ENCODE data around the gene MMP24. TPM values are rescaled to one million over a fixed set of nuclear protein-coding genes. Genes with fewer than 3 reads are reported as not detected.

The MMP24 gene
- total and polyA plus RNA-seq, 2 donors: 0.05 to 0.11 TPM

DNA sequence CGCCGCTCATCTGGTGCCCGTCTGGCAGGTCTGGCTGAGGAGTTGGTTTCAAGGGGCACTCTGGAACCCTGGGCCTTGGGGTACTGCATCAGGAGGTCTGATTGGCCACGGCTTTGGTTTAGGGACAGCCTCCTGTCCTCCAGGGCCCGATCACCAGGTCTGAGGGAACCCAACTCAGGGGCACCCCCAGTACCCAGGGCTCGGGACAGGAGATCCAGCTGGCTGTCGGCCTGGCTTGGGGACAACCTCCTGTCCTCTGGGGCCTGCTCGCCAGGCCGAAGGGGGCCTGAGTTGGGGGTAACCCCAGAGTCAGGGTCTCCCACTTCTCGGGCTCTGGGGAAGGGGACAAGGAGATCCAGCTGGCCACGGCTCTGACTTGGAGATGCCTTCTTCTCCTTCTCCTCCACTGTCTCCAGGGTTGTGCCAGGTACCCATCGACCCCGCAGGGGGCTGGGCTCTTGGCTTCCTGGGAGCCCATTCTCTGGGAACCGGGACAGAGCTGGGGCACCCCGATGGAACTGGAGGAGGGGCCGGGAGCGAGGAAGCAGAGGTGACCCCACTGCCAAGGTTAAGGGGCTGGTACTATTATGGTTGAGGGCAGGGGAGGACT, 60.5 kb downstream of the MMP24 start:
- H3K27me3 ChIP-seq (ENCODE audit: control insufficient read depth in 2 of 2, insufficient read depth in 1 of 2, low read length in 1 of 2): peaks cover 0 to 4% of the 10 kb centered on the region in 2 donors
- DNase-seq (ENCODE audit: low read depth in 6 of 9, low spot score in 9 of 9): no peak
- WGBS: 91% methylated on average over 17 of the region's 17 CpGs
- peaks cover 10 to 14% of the 10 kb centered on the region in 2 donors for H3K4me1 ChIP-seq (ENCODE audit: control insufficient read depth in 2 of 2, insufficient read depth in 2 of 2, low read length in 2 of 2)
- no peak overlapping the region for H3K27ac ChIP-seq (ENCODE audit: low read depth in 1 of 2, low read length in 1 of 2)
- H3K36me3 ChIP-seq (ENCODE audit: control insufficient read depth in 2 of 2, insufficient read depth in 2 of 2, low read length in 1 of 2): no peaks in the 10 kb centered on the region
- peaks cover 0 to 7% of the 10 kb centered on the region in 2 donors for H3K9me3 ChIP-seq (ENCODE audit: control insufficient read depth in 2 of 2, insufficient read depth in 1 of 2, low read length in 1 of 2)
- H3K4me3 ChIP-seq (ENCODE audit: low read length in 2 of 2): no peak overlapping the region

GRCh38 chr20:35287509-35288324, 61.2 kb downstream of the MMP24 start:
- DNase-seq (ENCODE audit: low read depth in 6 of 9, low spot score in 9 of 9): no peak
- no peaks in the 10 kb centered on the region for H3K36me3 ChIP-seq (ENCODE audit: control insufficient read depth in 2 of 2, insufficient read depth in 2 of 2, low read length in 1 of 2)
- 94% methylated on average over 28 of the region's 28 CpGs for WGBS

GRCh38 chr20:35288325-35289060, 62.0 kb downstream of the MMP24 start:
- DNase-seq (ENCODE audit: low read depth in 6 of 9, low spot score in 9 of 9): no peak
- no peaks in the 10 kb centered on the region for H3K36me3 ChIP-seq (ENCODE audit: control insufficient read depth in 2 of 2, insufficient read depth in 2 of 2, low read length in 1 of 2)

More at GRCh38 chr20:35287509-35288324, 61.2 kb downstream of the MMP24 start:
- H3K4me3 ChIP-seq (ENCODE audit: low read length in 2 of 2): no peak overlapping the region
- H3K27me3 ChIP-seq (ENCODE audit: control insufficient read depth in 2 of 2, insufficient read depth in 1 of 2, low read length in 1 of 2): peaks cover 0 to 6% of the 10 kb centered on the region in 2 donors
- H3K4me1 ChIP-seq (ENCODE audit: control insufficient read depth in 2 of 2, insufficient read depth in 2 of 2, low read length in 2 of 2): peaks cover 10 to 14% of the 10 kb centered on the region in 2 donors
- H3K9me3 ChIP-seq (ENCODE audit: control insufficient read depth in 2 of 2, insufficient read depth in 1 of 2, low read length in 1 of 2): peaks cover 0 to 7% of the 10 kb centered on the region in 2 donors
- no peak overlapping the region for H3K27ac ChIP-seq (ENCODE audit: low read depth in 1 of 2, low read length in 1 of 2)

DNA sequence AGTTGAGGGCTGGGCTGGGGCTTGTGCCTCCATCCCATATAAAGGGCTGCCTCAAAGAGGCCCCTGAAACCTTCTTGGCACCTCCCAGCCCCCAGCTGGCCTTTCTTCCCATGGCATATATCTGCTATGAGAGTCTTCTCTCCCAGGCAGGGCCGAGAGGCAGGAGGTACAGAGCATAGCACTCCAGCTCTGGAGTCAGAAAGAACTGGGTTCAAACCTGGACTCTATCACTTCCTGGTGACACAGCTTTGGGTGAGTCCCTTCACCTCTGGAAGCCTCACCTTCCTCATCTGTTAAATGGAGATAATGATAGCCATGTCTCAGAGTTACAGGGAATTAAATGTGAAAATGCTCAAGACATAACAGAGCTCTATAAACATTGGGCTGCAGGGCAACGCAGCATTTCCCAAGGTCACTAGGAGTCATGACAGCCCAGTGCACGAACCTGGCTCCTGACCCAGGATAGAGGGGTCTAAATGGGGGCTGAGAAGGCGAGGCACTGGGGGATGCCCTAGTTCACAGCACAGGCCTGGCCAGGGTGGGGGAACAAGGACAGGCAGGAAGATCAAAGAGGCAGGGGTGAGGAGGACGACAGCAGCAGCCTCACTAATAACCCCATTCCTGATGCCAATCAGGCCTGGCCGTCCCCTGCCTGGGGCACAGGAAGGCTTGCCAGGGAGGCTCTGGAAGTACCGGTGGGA, 63.8 kb downstream of the MMP24 start:
- Histone ChIP-seq H3K36me3 (ENCODE audit: control insufficient read depth in 2 of 2, insufficient read depth in 2 of 2, low read length in 1 of 2) (no peaks in the 10 kb centered on the region), H3K27me3 (ENCODE audit: control insufficient read depth in 2 of 2, insufficient read depth in 1 of 2, low read length in 1 of 2) (peaks cover 0 to 6% of the 10 kb centered on the region in 2 donors), H3K27ac (ENCODE audit: low read depth in 1 of 2, low read length in 1 of 2) (no peak overlapping the region), H3K4me1 (ENCODE audit: control insufficient read depth in 2 of 2, insufficient read depth in 2 of 2, low read length in 2 of 2) (peaks cover 0 to under 1% of the 10 kb centered on the region in 2 donors), H3K9me3 (ENCODE audit: control insufficient read depth in 2 of 2, insufficient read depth in 1 of 2, low read length in 1 of 2) (no peaks in the 10 kb centered on the region), H3K4me3 (ENCODE audit: low read length in 2 of 2) (no peak overlapping the region)
- 92% methylated on average over 7 of the region's 7 CpGs for WGBS
- DNase-seq (ENCODE audit: low read depth in 6 of 9, low spot score in 9 of 9): no peak

More at GRCh38 chr20:35288325-35289060, 62.0 kb downstream of the MMP24 start:
- no peak overlapping the region for H3K27ac ChIP-seq (ENCODE audit: low read depth in 1 of 2, low read length in 1 of 2)
- H3K4me1 ChIP-seq (ENCODE audit: control insufficient read depth in 2 of 2, insufficient read depth in 2 of 2, low read length in 2 of 2): peaks cover 9 to 12% of the 10 kb centered on the region in 2 donors
- peaks cover 0 to 6% of the 10 kb centered on the region in 2 donors for H3K27me3 ChIP-seq (ENCODE audit: control insufficient read depth in 2 of 2, insufficient read depth in 1 of 2, low read length in 1 of 2)
- WGBS: 90% methylated on average over 19 of the region's 19 CpGs
- H3K9me3 ChIP-seq (ENCODE audit: control insufficient read depth in 2 of 2, insufficient read depth in 1 of 2, low read length in 1 of 2): peaks cover 0 to 7% of the 10 kb centered on the region in 2 donors
- H3K4me3 ChIP-seq (ENCODE audit: low read length in 2 of 2): no peak overlapping the region

DNA sequence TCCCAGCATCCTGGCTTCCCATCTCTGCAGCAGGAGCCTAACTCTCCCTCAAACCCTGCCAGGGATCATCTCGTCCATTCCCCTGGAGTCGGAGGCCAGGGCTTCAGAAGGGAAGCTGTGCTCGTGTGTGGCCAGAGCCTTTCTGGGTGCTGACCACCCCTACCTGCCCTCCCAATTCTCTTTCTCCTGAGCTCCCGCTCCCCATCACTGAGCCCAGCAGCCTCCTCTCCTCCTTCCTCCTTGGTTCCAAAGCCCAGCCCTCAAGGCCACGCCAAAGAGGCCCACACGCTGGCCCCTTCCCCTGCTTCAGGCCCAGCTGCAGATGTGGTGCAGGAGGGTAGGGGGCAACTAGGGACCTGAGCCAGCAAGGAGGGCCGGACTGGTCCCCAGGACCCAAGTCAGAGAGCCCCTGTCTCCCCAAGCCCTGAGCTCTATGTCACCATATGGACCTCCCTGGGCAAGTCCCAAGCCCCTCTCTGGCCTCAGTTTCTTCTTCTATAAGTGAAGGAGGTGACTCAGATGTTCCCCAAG, 64.5 kb downstream of the MMP24 start:
- no peaks in the 10 kb centered on the region for H3K4me1 ChIP-seq (ENCODE audit: control insufficient read depth in 2 of 2, insufficient read depth in 2 of 2, low read length in 2 of 2)
- H3K4me3 ChIP-seq (ENCODE audit: low read length in 2 of 2): no peak overlapping the region
- no peaks in the 10 kb centered on the region for H3K9me3 ChIP-seq (ENCODE audit: control insufficient read depth in 2 of 2, insufficient read depth in 1 of 2, low read length in 1 of 2)
- H3K27ac ChIP-seq (ENCODE audit: low read depth in 1 of 2, low read length in 1 of 2): no peak overlapping the region
- 95% methylated on average over 7 of the region's 7 CpGs for WGBS
- H3K36me3 ChIP-seq (ENCODE audit: control insufficient read depth in 2 of 2, insufficient read depth in 2 of 2, low read length in 1 of 2): no peaks in the 10 kb centered on the region
- DNase-seq (ENCODE audit: low read depth in 6 of 9, low spot score in 9 of 9): no peak
- peaks cover 0 to 6% of the 10 kb centered on the region in 2 donors for H3K27me3 ChIP-seq (ENCODE audit: control insufficient read depth in 2 of 2, insufficient read depth in 1 of 2, low read length in 1 of 2)

GRCh38 chr20:35291654-35292503, 65.4 kb downstream of the MMP24 start, which contains the start of gene FAM83C:
FAM83C (minus strand) TSS chr20:35292425; CDS start chr20:35292304, 121 bp downstream.
- no peaks in the 10 kb centered on the region for H3K4me1 ChIP-seq (ENCODE audit: control insufficient read depth in 2 of 2, insufficient read depth in 2 of 2, low read length in 2 of 2)
- WGBS: 94% methylated on average over 40 of the region's 40 CpGs
- no peak within 1 kb of the TSS for H3K4me3 ChIP-seq (ENCODE audit: low read length in 2 of 2)
- H3K27ac ChIP-seq (ENCODE audit: low read depth in 1 of 2, low read length in 1 of 2): no peak within 1 kb of the TSS
- no peak for DNase-seq (ENCODE audit: low read depth in 6 of 9, low spot score in 9 of 9)
- H3K27me3 ChIP-seq (ENCODE audit: control insufficient read depth in 2 of 2, insufficient read depth in 1 of 2, low read length in 1 of 2): peaks cover 0 to 11% of the 10 kb centered on the region in 2 donors
- no peaks in the 10 kb centered on the region for H3K36me3 ChIP-seq (ENCODE audit: control insufficient read depth in 2 of 2, insufficient read depth in 2 of 2, low read length in 1 of 2)
- H3K9me3 ChIP-seq (ENCODE audit: control insufficient read depth in 2 of 2, insufficient read depth in 1 of 2, low read length in 1 of 2): no peaks in the 10 kb centered on the region

GRCh38 chr20:35292504-35293285, 66.2 kb downstream of the MMP24 start:
- Histone ChIP-seq H3K27me3 (ENCODE audit: control insufficient read depth in 2 of 2, insufficient read depth in 1 of 2, low read length in 1 of 2) (peaks cover 0 to 11% of the 10 kb centered on the region in 2 donors), H3K4me1 (ENCODE audit: control insufficient read depth in 2 of 2, insufficient read depth in 2 of 2, low read length in 2 of 2) (no peaks in the 10 kb centered on the region), H3K4me3 (ENCODE audit: low read length in 2 of 2) (no peak overlapping the region), H3K9me3 (ENCODE audit: control insufficient read depth in 2 of 2, insufficient read depth in 1 of 2, low read length in 1 of 2) (no peaks in the 10 kb centered on the region), H3K36me3 (ENCODE audit: control insufficient read depth in 2 of 2, insufficient read depth in 2 of 2, low read length in 1 of 2) (no peaks in the 10 kb centered on the region), H3K27ac (ENCODE audit: low read depth in 1 of 2, low read length in 1 of 2) (no peak overlapping the region)
- WGBS: 91% methylated on average over 23 of the region's 23 CpGs
- no peak for DNase-seq (ENCODE audit: low read depth in 6 of 9, low spot score in 9 of 9)
